HepG2 (cell line): ENCODE measurements around the gene RRN3. TPM values are rescaled to one million over a fixed set of nuclear protein-coding genes. Genes with fewer than 3 reads are reported as not detected.

Experiments
- ATF4 ChIP-seq, 2 experiments: fragments of 450-650 bp in 1 of 2; sonication (generic) in 1 of 2; formaldehyde crosslinking; IDR thresholded peaks; 2 replicates each; pipeline versions ENCODE4 v1.5.0 to v1.8.0; 2020 to 2022; ENCODE audit warnings: mild to moderate bottlenecking in 1 of 2, missing genetic modification reagents in 1 of 2
- EED ChIP-seq: sonication (generic); formaldehyde crosslinking; IDR thresholded peaks from 2 replicates; pipeline ENCODE4 v1.5.0; 2020; ENCODE audit warnings: mild to moderate bottlenecking, missing genetic modification reagents
- HMGA1 ChIP-seq: sonication (generic); formaldehyde crosslinking; conservative IDR thresholded peaks from 2 replicates; pipeline ENCODE4 v1.4.0; 2020; ENCODE audit warnings: missing genetic modification reagents
- POLR2AphosphoS5 ChIP-seq: IDR thresholded peaks from 2 replicates; pipeline ENCODE4 v1.6.1; 2012; ENCODE audit warnings: low read depth, low read length
- RORA ChIP-seq: sonication (generic); formaldehyde crosslinking; IDR thresholded peaks from 2 replicates; pipeline ENCODE4 v1.5.0; 2020; ENCODE audit warnings: mild to moderate bottlenecking, missing genetic modification reagents, moderate library complexity
- ZBTB33 ChIP-seq: sonication (generic); formaldehyde crosslinking; IDR thresholded peaks from 2 replicates; pipeline ENCODE4 v1.4.0; 2020; ENCODE audit warnings: missing genetic modification reagents
- ZNF253 ChIP-seq: sonication (generic); formaldehyde crosslinking; IDR thresholded peaks from 2 replicates; pipeline ENCODE4 v1.8.0; 2022; ENCODE audit warnings: mild to moderate bottlenecking, missing genetic modification reagents, borderline replicate concordance
- ZNF407 ChIP-seq: sonication (generic); formaldehyde crosslinking; IDR thresholded peaks from one replicate; pipeline ENCODE4 v1.5.1; 2020; ENCODE audit warnings: mild to moderate bottlenecking, missing genetic modification reagents; ENCODE audit errors: not compliant biosample characterization
- ZNF496 ChIP-seq: sonication (generic); formaldehyde crosslinking; IDR thresholded peaks from 2 replicates; pipeline ENCODE4 v1.8.1; 2023; ENCODE audit warnings: mild to moderate bottlenecking, moderate library complexity, missing genetic modification reagents; ENCODE audit not compliant: insufficient replicate concordance
- polyA plus RNA-seq, 8 experiments: library from polyadenylated mRNA; depleted of rRNA in 3 of 8; stranded (reverse) in 7 of 8; unstranded in 1 of 8; fragments of >200 nt; fragmentation: Illumina TruSeq in 4 of 8; extraction: Trizol in 4 of 8; gene quantifications; 2 replicates each; pipeline versions ENCODE4 v1.2.1 to v1.2.3, GENCODE V29; 2011 to 2016; ENCODE audit warnings: low read depth in 4 of 8, missing spikeins in 1 of 8, mixed read lengths in 1 of 8; ENCODE audit not compliant: insufficient read depth in 1 of 8
- total RNA-seq, 5 experiments: library from RNA; depleted of rRNA; stranded (reverse); fragments of >200 nt; fragmentation: Illumina TruSeq; extraction: Trizol; gene quantifications; 2 replicates each; pipeline ENCODE4 v1.2.3, GENCODE V29; 2016; ENCODE audit warnings: low read depth in 1 of 5

The RRN3 gene
- total and polyA plus RNA-seq, 2 of the 13 experiments (the other 11 are each of a cell fraction or from before 2014, with no cell fraction given) = 45.8 to 67.0 TPM

- TF ChIP-seq ZNF407 (CRISPR knock-in tag) = no peak
- no peak for TF ChIP-seq POLR2AphosphoS5
- no peak for TF ChIP-seq EED
- TF ChIP-seq HMGA1 (CRISPR knock-in tag) = no peak
- no peak for TF ChIP-seq ZNF253
- TF ChIP-seq RORA = no peak
- no peak for TF ChIP-seq ATF4 (CRISPR knock-in tag; IDR thresholded peaks at IDR 0.05)
- TF ChIP-seq ZBTB33 = peak; percentile 67
- no peak for TF ChIP-seq ZNF496 (CRISPR knock-in tag)
Observed at GRCh38 chr16:15043344-15043743, 50.7 kb downstream of the RRN3 start (continued).
